HG03103 (cell line): ENCODE data around the gene LRRC58.
"Not testable (repeated sequence)": the region's sequence is repeated elsewhere in the genome, so short reads cannot be mapped to it uniquely, and the experiment has no call there.

Experiments used
- ATAC-seq: cut with Tn5 transposase; IDR thresholded peaks from one replicate; pipeline ENCODE4 v1.9.1; 2021; ENCODE audit warnings: low read depth; ENCODE audit not compliant: unreplicated experiment

LRRC58 gene

GRCh38 chr3:120341658-120342346 lies 7.4 kb downstream of the LRRC58 start:
- no peak for ATAC-seq

- ATAC-seq, result no peak
Observed at GRCh38 chr3:120339362-120339761, 9.8 kb downstream of the LRRC58 start.

GRCh38 chr3:120338517-120338916 lies 10.6 kb downstream of the LRRC58 start:
- ATAC-seq, result no peak

GRCh38 chr3:120332646-120333045 lies 16.5 kb downstream of the LRRC58 start:
- ATAC-seq, result no peak

- no peak for ATAC-seq
Observed at GRCh38 chr3:120331076-120331475, 18.1 kb downstream of the LRRC58 start.

- ATAC-seq, result no peak
Observed at GRCh38 chr3:120326784-120327183, 22.4 kb downstream of the LRRC58 start.

GRCh38 chr3:120324190-120324589 lies 25.0 kb downstream of the LRRC58 start:
- no peak for ATAC-seq

GRCh38 chr3:120323761-120324160 lies 25.4 kb downstream of the LRRC58 start:
- not testable (repeated sequence) for ATAC-seq

- ATAC-seq, result no peak
Observed at GRCh38 chr3:120311863-120312794, 37.0 kb downstream of the LRRC58 start.

- no peak for ATAC-seq
Observed at GRCh38 chr3:120306519-120307455, 42.4 kb downstream of the LRRC58 start.

GRCh38 chr3:120304616-120305015 lies 44.5 kb downstream of the LRRC58 start:
- no peak for ATAC-seq

GRCh38 chr3:120302361-120302760 lies 46.8 kb downstream of the LRRC58 start:
- ATAC-seq, result no peak

GRCh38 chr3:120300971-120301370 lies 48.2 kb downstream of the LRRC58 start:
- ATAC-seq, result no peak

- no peak for ATAC-seq
Observed at GRCh38 chr3:120299403-120299802, 49.8 kb downstream of the LRRC58 start.

GRCh38 chr3:120298996-120299395 lies 50.2 kb downstream of the LRRC58 start:
- ATAC-seq, result no peak

GRCh38 chr3:120291552-120291951 lies 57.6 kb downstream of the LRRC58 start:
- ATAC-seq, result not testable (repeated sequence)

GRCh38 chr3:120289636-120290035 lies 59.5 kb downstream of the LRRC58 start:
- no peak for ATAC-seq

GRCh38 chr3:120286465-120286864 lies 62.7 kb downstream of the LRRC58 start:
- ATAC-seq, result no peak

GRCh38 chr3:120285508-120285841 lies 63.7 kb downstream of the LRRC58 start:
- ATAC-seq, result no peak

GRCh38 chr3:120284747-120285507 lies 64.2 kb downstream of the LRRC58 start, which contains the start of gene GPR156:
Gene GPR156 (minus strand): TSS chr3:120285222. CDS start chr3:120244098, 41,124 bp downstream.
- ATAC-seq, result no peak
